ENCODE data around the gene GZMH.
"Not testable (repeated sequence)": the region's sequence is repeated elsewhere in the genome, so short reads cannot be mapped to it uniquely, and the experiment has no call there.

Gene GZMH

GRCh38 chr14:24609655-24610344, at the start of gene GZMH:
TSS of gene GZMH (minus strand) at chr14:24609685. CDS start at chr14:24609613, 72 bp downstream.
- DNase-seq (ENCODE audit: low read depth in 2 of 2), result no peak

DNA sequence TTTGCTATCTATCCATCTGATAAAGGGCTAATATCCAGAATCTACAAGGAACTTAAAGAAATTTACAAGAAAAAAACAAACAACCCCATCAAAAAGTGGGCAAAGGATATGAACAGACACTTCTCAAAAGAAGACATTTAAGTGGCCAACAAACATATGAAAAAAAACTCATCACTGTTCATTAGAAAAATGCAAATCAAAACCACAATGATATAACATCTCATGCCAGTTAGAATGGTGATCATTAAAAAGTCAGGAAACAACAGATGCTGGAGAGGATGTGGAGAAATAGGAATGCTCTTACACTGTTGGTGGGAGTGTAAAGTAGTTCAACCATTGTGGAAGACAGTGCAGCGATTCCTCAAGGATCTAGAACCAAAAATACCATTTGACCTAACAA, 38.9 kb upstream of the GZMH start:
- DNase-seq (ENCODE audit: low read depth in 2 of 2), result not testable (repeated sequence)

DNA sequence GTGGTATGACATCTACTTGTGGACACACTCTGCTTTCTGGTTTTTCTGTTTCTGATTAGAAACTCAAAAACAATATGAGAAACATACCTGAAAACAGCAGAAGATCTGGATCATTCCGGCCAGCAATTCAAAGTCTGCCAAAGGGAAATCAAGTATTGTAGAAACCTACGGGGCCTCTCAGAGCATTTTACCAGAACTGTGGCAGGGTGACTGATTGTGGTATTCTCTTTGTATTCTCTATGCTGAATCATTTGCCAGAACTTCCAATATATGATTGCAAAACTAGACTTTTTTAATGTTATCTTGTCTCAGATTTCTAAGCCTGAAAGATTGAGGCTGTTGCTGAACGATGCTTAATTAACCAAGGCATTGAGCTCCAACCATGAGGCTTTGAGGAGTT, 30.4 kb upstream of the GZMH start:
- DNase-seq (ENCODE audit: low read depth in 2 of 2), result no peak

DNA sequence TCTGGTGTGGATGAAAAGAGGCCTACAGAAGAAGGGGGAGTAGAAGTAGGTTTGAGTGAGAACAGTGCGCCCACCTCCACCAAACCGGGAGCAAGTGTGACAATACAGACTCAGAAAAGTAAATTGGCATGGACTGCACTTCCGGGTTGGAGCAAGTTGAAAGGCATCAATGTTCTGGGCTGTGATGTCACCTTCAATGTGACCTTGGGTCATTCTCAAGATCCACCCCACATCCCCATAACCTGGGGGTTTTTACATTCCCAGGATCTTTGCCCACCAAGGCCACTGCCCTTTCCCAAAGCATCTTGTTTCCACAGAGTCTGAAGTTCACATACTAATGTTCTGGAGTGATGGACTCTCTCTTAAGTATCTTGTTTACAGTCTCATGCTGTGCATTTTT, 29.8 kb upstream of the GZMH start:
- no peak for DNase-seq (ENCODE audit: low read depth in 2 of 2)

GRCh38 chr14:24634158-24634557, 24.7 kb upstream of the GZMH start, which contains the start of gene GZMB:
TSS of gene GZMB (minus strand) at chr14:24634190. CDS start at chr14:24634160, 30 bp downstream.
- peak in 1 of 2 donors; percentile 30 for DNase-seq (ENCODE audit: low read depth in 2 of 2)

GRCh38 chr14:24633353-24633752, 23.9 kb upstream of the GZMH start:
- DNase-seq (ENCODE audit: low read depth in 2 of 2), result no peak

GRCh38 chr14:24632761-24633160, 23.3 kb upstream of the GZMH start:
- no peak for DNase-seq (ENCODE audit: low read depth in 2 of 2)

DNA sequence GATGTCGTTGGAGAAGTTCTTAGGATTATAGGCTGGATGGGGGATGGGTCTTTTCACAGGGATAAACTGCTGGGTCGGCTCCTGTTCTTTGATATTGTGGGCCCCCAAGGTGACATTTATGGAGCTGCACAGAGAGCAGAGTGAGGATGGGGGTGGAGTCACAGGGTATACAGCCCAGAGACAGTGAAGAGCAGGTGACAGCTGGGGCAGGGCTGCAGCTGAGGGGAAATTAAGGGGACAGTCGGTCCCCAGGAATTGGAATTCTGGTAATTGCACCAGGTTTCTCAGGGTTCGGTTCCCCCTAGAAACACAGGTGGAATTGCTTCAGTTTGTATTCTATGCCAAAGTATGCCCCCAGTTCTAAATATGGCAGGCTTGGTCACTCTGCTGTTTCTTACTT, 22.9 kb upstream of the GZMH start:
- no peak for DNase-seq (ENCODE audit: low read depth in 2 of 2)

GRCh38 chr14:24631749-24632335, 22.4 kb upstream of the GZMH start:
- no peak for DNase-seq (ENCODE audit: low read depth in 2 of 2)

DNA sequence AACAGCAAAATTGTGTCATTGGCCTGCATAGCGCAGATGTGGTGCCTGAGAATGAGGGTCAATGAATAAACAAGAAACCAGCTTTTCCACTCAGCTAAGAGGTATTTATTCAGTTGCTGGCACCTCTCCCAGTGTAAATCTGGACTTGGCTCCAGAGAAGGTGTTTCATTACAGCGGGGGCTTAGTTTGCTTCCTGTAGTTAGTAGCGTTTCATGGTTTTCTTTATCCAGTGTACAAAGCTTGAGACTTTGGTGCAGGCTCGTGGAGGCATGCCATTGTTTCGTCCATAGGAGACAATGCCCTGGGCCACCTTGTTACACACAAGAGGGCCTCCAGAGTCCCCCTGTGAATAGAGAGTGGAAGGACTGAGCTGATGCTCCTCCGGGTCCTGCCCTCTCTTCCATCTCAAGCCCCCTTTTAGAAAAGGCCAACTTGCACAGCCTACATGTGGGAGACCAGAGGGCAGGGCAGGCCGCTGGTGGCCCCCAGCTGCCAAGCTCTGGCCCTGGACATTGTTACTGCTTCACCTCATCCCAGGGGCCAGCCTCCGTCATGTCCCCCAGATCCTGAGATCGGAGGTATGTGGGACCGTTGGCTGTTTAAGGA, 21.5 kb upstream of the GZMH start:
- DNase-seq (ENCODE audit: low read depth in 2 of 2), result no peak

DNA sequence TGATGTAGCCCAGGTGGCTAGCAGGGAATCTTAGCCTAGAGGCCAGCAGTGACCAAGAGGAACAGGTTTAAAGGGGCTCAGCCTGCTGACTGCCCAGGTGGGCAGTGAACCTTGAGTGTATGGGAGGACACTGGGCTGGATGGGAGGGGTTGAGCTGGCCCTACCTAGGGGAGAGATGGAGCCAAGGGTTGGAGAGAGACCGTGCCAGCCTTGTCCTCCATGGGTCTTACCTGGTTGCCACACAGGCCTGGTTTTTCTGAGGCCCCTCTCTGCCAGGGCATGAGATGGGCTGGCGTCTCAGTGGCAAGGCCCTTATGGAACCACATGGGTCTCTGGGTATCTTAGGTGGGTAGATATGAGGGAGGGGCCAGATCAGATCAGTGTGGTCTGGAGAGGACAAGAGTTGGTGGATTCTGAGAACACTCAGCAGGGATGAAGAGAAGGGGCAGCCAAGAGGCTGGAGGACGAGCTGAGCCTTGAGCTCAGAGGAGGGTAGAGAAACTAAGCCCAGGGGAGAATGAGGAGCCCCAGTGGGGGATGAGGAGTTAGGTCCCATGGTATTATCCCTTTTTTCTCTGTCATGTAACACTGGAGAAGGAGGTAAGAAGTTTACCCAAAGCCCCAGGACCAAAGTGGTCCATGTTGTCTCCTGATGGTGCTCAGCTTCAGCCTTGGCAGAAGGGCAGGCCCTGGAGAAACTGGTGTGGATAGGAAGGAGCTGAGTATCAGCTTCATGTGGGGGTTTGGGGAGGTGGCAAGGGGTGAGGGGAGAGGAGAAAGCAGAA, 20.8 kb upstream of the GZMH start:
- no peak for DNase-seq (ENCODE audit: low read depth in 2 of 2)

- no peak for DNase-seq (ENCODE audit: low read depth in 2 of 2)
Measured at GRCh38 chr14:24629521-24629920, 20.0 kb upstream of the GZMH start.

GRCh38 chr14:24613747-24614146, 4.3 kb upstream of the GZMH start:
- no peak for DNase-seq (ENCODE audit: low read depth in 2 of 2)

DNA sequence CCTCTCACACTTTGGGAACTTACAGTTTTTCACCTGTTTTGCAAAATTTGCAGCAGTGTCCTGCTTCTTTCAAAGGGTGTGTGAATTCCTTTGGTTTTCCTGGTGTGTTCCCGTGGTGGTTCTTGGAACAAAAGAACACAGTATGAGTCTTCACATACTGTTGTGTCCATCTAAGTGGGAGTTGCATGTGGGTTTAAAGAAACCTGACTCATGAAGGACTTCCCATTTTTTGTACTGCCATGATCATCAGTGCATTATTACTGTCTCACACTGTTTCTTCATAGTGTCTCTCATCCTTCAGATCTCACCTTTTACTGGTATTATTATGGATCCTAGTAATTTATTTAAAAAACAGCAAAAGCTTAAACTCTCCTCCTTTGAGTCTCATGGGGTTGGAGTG, 3.8 kb upstream of the GZMH start:
- DNase-seq (ENCODE audit: low read depth in 2 of 2), result no peak

- no peak for DNase-seq (ENCODE audit: low read depth in 2 of 2)
Measured at GRCh38 chr14:24612196-24612595, 2.7 kb upstream of the GZMH start.

DNA sequence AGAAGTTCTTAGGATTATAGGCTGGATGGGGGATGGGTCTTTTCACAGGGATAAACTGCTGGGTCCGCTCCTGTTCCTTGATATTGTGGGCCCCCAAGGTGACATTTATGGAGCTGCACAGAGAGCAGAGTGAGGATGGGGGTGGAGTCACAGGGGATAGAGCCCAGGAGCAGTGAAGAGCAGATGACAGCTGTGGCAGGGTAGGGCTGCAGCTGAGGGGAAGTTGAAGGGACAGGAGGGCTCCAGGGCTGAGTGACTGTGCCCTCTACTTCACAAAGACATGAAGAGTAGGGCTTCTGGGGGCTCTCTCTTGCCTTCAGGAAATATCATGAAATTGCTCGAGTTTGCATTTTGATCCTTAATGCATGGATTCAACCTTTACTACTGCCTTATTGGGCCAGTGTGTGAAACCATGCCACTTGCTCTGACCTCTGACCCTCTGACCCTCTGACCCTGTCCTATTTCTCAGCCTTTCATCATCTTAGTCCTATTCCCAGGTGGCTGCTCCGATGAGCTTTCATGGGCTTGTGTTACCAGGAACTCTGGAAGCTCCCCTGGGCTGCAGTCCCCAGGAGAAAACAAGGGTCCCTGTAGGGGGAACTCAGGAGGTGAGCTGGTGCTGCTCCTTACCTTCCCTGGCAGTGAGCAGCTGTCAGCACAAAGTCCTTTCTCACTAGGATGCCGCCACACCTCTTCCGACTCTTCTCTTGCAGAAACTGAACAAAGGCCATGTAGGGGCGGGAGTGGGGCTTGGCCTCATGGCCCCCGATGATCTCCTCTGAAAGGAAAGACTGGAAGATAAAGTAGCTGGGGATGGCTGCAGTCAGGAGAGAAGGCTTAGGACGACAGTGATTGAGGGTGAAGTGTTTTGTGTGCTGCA, 1.6 kb downstream of the GZMH start:
- no peak for DNase-seq (ENCODE audit: low read depth in 2 of 2)

DNA sequence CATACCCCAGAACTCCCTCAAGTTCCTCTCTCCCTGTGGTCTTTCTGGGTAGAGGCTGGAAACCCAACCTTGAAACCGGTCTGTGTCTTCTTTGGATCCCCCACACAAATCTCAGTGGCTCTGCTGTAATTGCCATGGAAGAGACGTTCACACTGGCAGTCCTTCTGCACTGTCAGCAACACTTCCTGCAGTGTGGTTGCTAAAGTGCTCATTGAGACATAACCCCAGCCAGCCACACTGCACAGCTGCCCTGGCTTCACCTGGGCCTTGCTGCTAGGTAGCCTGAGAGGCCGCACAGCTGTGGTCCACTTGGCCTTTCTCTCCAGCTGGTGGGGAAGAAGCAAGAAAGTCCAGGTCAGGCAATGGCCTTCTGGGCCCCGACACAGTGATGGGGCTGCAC, 2.4 kb downstream of the GZMH start:
- DNase-seq (ENCODE audit: low read depth in 2 of 2), result no peak

DNA sequence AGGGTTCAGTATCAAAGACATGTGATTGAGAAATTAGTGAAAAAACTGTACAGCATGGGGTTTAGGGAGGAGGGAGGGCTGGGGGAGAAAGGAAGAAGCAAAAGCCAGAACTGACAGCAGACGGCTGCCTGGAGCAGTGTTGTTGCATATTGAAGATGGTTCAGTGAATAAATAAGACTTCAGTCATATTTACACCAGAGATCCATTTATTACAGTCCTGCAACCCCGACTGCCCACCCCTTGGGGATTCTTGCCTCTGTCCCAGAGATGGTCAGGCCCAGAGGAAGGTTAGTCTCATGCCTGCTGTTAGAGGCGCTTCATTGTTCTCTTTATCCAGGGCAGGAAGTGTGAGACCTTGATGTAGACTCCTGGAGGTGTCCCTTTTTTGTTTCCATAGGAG, 3.2 kb downstream of the GZMH start:
- DNase-seq (ENCODE audit: low read depth in 2 of 2), result no peak

DNA sequence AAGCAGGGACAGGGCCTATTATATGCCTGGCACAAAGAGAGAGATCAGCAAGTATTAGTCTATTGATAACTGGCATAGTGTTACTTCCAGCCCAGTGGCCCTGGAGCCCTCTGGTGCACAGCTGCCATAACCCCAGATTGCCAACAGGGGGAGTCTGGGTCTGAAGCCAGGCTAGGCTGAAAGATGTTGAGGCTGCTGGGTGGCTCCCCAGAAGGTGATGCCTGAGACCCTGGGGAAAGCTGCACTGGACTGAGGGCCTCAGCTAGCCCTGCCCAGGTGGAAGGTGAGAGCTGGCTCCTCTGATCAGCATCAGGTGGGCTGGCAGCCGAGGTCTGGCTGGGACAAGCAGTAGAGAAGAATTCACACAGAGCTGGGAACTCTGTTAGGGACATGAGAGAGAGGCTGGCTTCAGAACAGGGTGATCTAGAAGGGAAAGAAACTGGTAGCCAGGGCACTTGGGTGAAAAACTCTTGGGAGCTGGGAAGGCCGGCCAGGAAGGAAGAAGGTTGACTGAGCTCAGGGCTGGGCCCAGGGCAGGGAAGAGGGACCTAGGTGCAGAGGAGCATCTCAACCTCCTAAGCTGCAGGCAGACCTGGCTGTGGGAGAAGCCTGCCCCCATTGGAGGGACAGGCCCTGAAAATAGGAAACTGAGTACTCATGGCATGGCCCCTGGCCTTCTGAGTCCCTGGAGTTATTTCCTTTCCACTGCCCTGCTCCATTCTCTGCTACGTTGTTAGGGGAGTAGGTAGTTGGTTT, 3.9 kb downstream of the GZMH start:
- DNase-seq (ENCODE audit: low read depth in 2 of 2), result peak; percentile 53 to 59

- no peak for DNase-seq (ENCODE audit: low read depth in 2 of 2)
Measured at GRCh38 chr14:24597403-24597802, 12.1 kb downstream of the GZMH start.

All from stimulated activated CD4-positive, alpha-beta T cell treated with anti-CD3 and anti-CD28 coated beads, Interleukin-1b, Interleukin-23, amount 100 ng/mL, for 4 hours (primary cell).